Panc1 (cell line): ENCODE data around the gene SHB.

ENCODE experiments used
- POLR2AphosphoS5 ChIP-seq: IDR thresholded peaks from 2 replicates; pipeline ENCODE4 v1.6.1; 2012; ENCODE audit warnings: mild to moderate bottlenecking, low read depth, low read length, moderate library complexity
- TCF7L2 ChIP-seq: IDR thresholded peaks from 2 replicates; pipeline ENCODE4 v1.6.1; 2011; ENCODE audit warnings: mild to moderate bottlenecking, low read depth, low read length, inconsistent platforms
- TF ChIP-seq, protein P1 (sequence below): fragments of 450-650 bp; IDR thresholded peaks from 2 replicates; pipeline ENCODE4 v1.5.1; 2017; ENCODE audit warnings: mild to moderate bottlenecking
- TF ChIP-seq, protein P2 (sequence below), 2 experiments: IDR thresholded peaks; 2 replicates each; pipeline ENCODE4 v1.6.1; 2011 to 2012; ENCODE audit warnings: low read depth in 2 of 2, control low read depth in 1 of 2, low read length in 1 of 2, mild to moderate bottlenecking in 1 of 2, moderate library complexity in 1 of 2; ENCODE audit not compliant: insufficient read depth in 1 of 2

DNA sequence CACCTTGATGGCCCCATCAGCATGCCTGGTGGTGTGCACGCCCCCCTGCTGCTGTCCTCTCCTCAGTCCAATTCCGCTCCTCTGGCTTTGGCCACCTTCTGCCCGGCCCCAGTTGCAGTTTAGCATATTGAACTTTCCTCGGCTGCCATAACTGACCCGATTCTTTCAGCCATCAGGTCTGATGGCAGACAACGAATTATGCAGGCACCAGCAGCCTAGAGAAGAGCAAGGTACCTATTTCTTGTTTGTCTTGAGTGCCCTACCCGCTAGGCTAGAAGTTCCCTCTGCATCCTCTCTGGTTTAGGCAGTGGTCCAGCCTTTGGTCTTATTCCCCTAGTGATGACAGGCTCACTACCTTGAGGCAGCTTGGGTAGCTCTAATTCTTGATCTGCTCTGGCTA lies 122.1 kb downstream of the SHB start:
- TF ChIP-seq, protein P1, sequence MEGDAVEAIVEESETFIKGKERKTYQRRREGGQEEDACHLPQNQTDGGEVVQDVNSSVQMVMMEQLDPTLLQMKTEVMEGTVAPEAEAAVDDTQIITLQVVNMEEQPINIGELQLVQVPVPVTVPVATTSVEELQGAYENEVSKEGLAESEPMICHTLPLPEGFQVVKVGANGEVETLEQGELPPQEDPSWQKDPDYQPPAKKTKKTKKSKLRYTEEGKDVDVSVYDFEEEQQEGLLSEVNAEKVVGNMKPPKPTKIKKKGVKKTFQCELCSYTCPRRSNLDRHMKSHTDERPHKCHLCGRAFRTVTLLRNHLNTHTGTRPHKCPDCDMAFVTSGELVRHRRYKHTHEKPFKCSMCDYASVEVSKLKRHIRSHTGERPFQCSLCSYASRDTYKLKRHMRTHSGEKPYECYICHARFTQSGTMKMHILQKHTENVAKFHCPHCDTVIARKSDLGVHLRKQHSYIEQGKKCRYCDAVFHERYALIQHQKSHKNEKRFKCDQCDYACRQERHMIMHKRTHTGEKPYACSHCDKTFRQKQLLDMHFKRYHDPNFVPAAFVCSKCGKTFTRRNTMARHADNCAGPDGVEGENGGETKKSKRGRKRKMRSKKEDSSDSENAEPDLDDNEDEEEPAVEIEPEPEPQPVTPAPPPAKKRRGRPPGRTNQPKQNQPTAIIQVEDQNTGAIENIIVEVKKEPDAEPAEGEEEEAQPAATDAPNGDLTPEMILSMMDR, result no peak
- TF ChIP-seq, protein P2, sequence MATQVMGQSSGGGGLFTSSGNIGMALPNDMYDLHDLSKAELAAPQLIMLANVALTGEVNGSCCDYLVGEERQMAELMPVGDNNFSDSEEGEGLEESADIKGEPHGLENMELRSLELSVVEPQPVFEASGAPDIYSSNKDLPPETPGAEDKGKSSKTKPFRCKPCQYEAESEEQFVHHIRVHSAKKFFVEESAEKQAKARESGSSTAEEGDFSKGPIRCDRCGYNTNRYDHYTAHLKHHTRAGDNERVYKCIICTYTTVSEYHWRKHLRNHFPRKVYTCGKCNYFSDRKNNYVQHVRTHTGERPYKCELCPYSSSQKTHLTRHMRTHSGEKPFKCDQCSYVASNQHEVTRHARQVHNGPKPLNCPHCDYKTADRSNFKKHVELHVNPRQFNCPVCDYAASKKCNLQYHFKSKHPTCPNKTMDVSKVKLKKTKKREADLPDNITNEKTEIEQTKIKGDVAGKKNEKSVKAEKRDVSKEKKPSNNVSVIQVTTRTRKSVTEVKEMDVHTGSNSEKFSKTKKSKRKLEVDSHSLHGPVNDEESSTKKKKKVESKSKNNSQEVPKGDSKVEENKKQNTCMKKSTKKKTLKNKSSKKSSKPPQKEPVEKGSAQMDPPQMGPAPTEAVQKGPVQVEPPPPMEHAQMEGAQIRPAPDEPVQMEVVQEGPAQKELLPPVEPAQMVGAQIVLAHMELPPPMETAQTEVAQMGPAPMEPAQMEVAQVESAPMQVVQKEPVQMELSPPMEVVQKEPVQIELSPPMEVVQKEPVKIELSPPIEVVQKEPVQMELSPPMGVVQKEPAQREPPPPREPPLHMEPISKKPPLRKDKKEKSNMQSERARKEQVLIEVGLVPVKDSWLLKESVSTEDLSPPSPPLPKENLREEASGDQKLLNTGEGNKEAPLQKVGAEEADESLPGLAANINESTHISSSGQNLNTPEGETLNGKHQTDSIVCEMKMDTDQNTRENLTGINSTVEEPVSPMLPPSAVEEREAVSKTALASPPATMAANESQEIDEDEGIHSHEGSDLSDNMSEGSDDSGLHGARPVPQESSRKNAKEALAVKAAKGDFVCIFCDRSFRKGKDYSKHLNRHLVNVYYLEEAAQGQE (IDR thresholded peaks at IDR 0.05; ENCODE audit: insufficient read depth in 1 of 2, low read depth in 2 of 2, low read length in 1 of 2), result no peak
- TF ChIP-seq POLR2AphosphoS5 (no peak), TCF7L2 (no peak)
